Neural progenitor cell (in vitro differentiated cells): ENCODE results near the gene CXCL17. TPM values are rescaled to one million over a fixed set of nuclear protein-coding genes. Genes with fewer than 3 reads are reported as not detected.

Experiments used
- small RNA-seq: library from RNA; depleted of rRNA; stranded (forward); fragments of <200 nt; gene quantifications from one replicate; pipeline ENCODE3, GENCODE V24; 2015
- total RNA-seq: library from RNA; depleted of rRNA; stranded (reverse); fragments of >200 nt; gene quantifications from 2 replicates; pipeline ENCODE4 v1.2.3, GENCODE V29; 2015; ENCODE audit warnings: low replicate concordance

CXCL17 gene
- total RNA-seq, 1 donor from 2014 or later = not detected

Small RNA genes within 50 kb of the gene (small RNA-seq; reads per million reads assigned to genes)
- not detected for gene RNU4-60P

Other genes starting within 250 kb of the CXCL17 start
- 19.8 and 54.2 TPM in 2 replicates for gene DEDD2, start 225.3 kb downstream of the CXCL17 start, total RNA-seq
- 6.5 and 13.0 TPM in 2 replicates for gene ZNF526, start 222.6 kb downstream of the CXCL17 start, total RNA-seq
- 22.5 and 41.3 TPM in 2 replicates for gene GSK3A, start 200.3 kb downstream of the CXCL17 start, total RNA-seq
- 43.1 and 94.8 TPM in 2 replicates for gene ERF, start 187.8 kb downstream of the CXCL17 start, total RNA-seq
- gene CIC, start 173.7 kb downstream of the CXCL17 start, total RNA-seq = 5.2 and 28.1 TPM in 2 replicates
- gene PRR19, start 140.8 kb downstream of the CXCL17 start, total RNA-seq = 1.0 TPM in 2 replicates
- gene PAFAH1B3, start 140.3 kb downstream of the CXCL17 start, total RNA-seq = 63.2 and 106 TPM in 2 replicates
- 0.37 and 6.6 TPM in 2 replicates for gene TMEM145, start 129.6 kb downstream of the CXCL17 start, total RNA-seq
- gene MEGF8, start 117.3 kb downstream of the CXCL17 start, total RNA-seq = 7.3 and 21.4 TPM in 2 replicates
- 2.9 and 3.2 TPM in 2 replicates for gene CNFN, start 52.6 kb downstream of the CXCL17 start, total RNA-seq
- 3.5 and 5.0 TPM in 2 replicates for gene LIPE, start 15.6 kb downstream of the CXCL17 start, total RNA-seq
- 0.03 and 0.39 TPM in 2 replicates for gene CEACAM1, start 85.5 kb upstream of the CXCL17 start, total RNA-seq
- not detected in 2 replicates for gene CEACAM8, start 152.0 kb upstream of the CXCL17 start, total RNA-seq